Stimulated activated naive B cell treated with anti-CD40 and anti-IgM and Interleukin-4, amounts not matched to agents 10 μg/mL and 1 μg/mL and 100 μg/mL, for 72 hours (primary cell): ENCODE data around the gene KIF18B.
"Not testable (repeated sequence)": the region's sequence is repeated elsewhere in the genome, so short reads cannot be mapped to it uniquely, and the experiment has no call there.

Source experiments
- ATAC-seq, 2 donors: fragments of 150-1000 bp; cut with Tn5 transposase; replicated peaks; 2 replicates each; pipeline ENCODE4 v1.10.0; 2021; ENCODE audit warnings: moderate library complexity in 1 of 2
- DNase-seq: peaks from one replicate; pipeline ENCODE4 v3.0.0; 2021
- H3K27ac Mint-ChIP-seq: one replicate; pipeline ENCODE4 v1.8.0; 2022; ENCODE audit warnings: mild to moderate bottlenecking, mixed read lengths
- H3K27me3 Mint-ChIP-seq, 2 donors: one replicate each; pipeline ENCODE4 v1.8.0; 2022; ENCODE audit warnings: mixed read lengths in 2 of 2
- H3K36me3 Mint-ChIP-seq, 2 donors: one replicate each; pipeline ENCODE4 v1.8.0; 2022; ENCODE audit warnings: mixed read lengths in 2 of 2, mild to moderate bottlenecking in 1 of 2
- H3K4me1 Mint-ChIP-seq, 2 donors: one replicate each; pipeline ENCODE4 v1.8.0; 2022; ENCODE audit warnings: mixed read lengths in 2 of 2, mild to moderate bottlenecking in 1 of 2
- H3K4me3 Mint-ChIP-seq, 2 donors: one replicate each; pipeline ENCODE4 v1.8.0; 2022; ENCODE audit warnings: mild to moderate bottlenecking in 2 of 2, mixed read lengths in 2 of 2, moderate library complexity in 1 of 2
- H3K9me3 Mint-ChIP-seq, 2 donors: one replicate each; pipeline ENCODE4 v1.8.0; 2022; ENCODE audit warnings: mixed read lengths in 2 of 2, mild to moderate bottlenecking in 1 of 2

Gene KIF18B

GRCh38 chr17:44961921-44962350 is 14.4 kb upstream of the KIF18B start:
- no peak overlapping the region for H3K27ac Mint-ChIP-seq
- peaks cover 64 to 84% of the 10 kb centered on the region in 2 donors for H3K27me3 Mint-ChIP-seq
- no peaks in the 10 kb centered on the region for H3K36me3 Mint-ChIP-seq
- no peaks in the 10 kb centered on the region for H3K9me3 Mint-ChIP-seq
- peaks cover 16 to 28% of the 10 kb centered on the region in 2 donors for H3K4me1 Mint-ChIP-seq
- no peak overlapping the region for H3K4me3 Mint-ChIP-seq
- DNase-seq (no peak), ATAC-seq (no peak)

DNA sequence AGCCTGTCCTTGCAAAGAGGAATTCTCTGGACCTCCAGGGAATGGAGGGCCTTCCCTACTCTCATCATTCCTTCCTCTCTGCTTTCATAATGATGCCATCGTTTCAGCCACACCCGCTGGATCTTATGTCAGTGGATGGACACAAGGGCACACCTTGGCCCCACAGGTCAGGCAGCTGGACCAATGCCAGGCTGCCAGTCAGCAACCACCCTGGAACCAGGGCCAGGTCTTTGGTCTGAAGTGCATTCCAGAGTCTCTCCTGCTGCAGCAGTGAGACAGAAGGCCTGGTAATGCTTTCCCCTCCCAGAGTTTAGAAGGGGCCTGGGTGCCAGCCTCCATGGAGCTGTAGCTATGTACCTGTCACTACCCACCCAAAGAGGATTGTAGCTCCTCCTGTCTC is 13.1 kb upstream of the KIF18B start:
- peaks cover 10 to 19% of the 10 kb centered on the region in 2 donors for H3K4me1 Mint-ChIP-seq
- no peaks in the 10 kb centered on the region for H3K36me3 Mint-ChIP-seq
- no peak overlapping the region for H3K4me3 Mint-ChIP-seq
- DNase-seq (no peak), ATAC-seq (no peak)
- H3K27me3 Mint-ChIP-seq: peaks cover 62 to 84% of the 10 kb centered on the region in 2 donors
- no peaks in the 10 kb centered on the region for H3K9me3 Mint-ChIP-seq
- no peak overlapping the region for H3K27ac Mint-ChIP-seq

GRCh38 chr17:44959821-44960531 is 12.4 kb upstream of the KIF18B start:
- Mint-ChIP-seq H3K4me3 (no peak overlapping the region), H3K4me1 (peaks cover 6 to 12% of the 10 kb centered on the region in 2 donors), H3K9me3 (no peaks in the 10 kb centered on the region), H3K27me3 (peaks cover 60 to 84% of the 10 kb centered on the region in 2 donors), H3K36me3 (no peaks in the 10 kb centered on the region), H3K27ac (no peak overlapping the region)
- no peak for DNase-seq
- peak in 1 of 2 donors; percentile 21 for ATAC-seq

DNA sequence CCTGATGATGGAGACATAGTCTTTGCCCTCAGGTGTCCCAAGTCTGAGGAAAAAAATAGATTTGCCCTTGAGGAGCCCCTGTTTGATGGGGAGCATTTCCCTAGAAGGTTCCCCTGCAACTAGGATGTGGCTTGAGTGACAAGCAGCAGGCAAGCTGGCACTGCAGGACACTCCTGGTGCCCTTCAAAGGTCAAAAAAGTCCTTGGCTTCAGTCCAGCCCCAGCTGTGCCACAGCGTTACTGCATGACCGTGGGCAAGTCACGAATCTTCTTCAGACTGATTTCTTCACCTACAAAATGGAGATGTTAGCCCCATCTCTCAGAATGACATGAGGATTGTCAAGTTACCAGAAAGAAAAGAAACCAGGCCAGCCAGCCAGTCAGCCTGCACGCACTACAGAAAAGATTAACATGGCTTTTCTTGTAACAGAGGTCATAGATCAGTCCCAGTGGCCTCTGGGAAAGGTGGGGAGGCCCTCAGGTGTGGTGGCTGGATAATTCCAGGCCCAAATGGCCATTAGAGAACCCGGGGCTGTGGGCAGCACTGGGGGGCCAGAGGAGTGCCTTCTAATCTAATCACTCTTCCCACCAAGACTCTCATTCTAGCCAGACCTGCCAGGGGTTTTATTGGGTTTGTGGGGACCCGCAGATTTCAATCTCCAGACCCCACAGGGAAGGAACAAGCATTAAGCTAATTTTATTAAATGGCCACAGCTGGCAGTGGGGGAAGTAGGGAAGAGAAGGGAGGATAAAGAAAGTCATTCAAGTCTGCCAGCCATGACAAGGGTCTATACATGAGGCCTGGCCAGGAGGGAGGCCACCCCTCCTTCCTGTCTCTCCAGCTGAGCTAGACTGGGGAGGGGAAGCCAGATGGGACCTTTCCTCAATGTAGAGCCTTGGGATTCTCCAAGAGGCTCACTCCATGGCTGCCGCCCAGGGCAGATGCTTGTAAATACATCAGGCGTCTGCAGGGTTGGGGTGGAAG is 9.7 kb upstream of the KIF18B start:
- no peak overlapping the region for H3K27ac Mint-ChIP-seq
- H3K4me3 Mint-ChIP-seq: no peak overlapping the region
- ATAC-seq (no peak), DNase-seq (no peak)
- H3K4me1 Mint-ChIP-seq: peaks cover 6 to 12% of the 10 kb centered on the region in 2 donors
- no peaks in the 10 kb centered on the region for H3K36me3 Mint-ChIP-seq
- H3K9me3 Mint-ChIP-seq: no peaks in the 10 kb centered on the region
- peaks cover 41 to 63% of the 10 kb centered on the region in 2 donors for H3K27me3 Mint-ChIP-seq

DNA sequence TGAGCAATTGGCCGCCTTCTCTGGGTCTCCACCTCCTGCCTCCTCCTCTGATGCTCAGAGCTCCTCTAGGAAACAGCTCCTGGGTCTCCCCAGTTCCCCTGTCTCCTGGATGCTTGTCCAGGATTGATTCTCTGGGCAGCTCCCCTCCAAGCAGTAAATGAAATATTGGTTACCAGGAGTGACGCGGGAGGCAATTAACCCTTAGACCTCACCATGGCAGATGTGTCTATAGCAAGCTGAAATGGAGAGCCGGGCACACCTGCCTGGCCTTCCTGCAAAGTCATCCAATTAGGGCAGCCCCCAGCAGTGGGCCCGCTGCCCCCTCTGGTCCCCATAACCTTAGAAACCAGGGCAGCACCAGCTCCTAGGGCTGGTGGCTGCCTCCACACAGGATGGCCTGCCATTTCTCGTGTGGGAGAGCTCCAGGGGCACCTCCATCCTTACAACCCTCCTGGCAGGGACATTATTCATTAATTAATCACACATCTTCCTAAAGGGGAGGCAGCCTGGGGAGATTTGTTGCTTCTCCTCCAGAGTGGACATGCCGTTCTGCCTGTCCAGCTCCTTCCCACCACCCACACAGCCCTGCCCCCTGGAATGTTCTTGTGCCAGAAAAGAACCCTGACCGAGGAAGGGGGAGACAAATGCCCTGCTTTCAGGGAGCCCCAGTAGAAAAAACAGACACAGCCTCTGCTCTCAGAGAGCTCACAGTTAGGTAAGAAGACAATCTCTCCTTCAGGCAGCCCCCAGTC is 8.3 kb upstream of the KIF18B start:
- ATAC-seq: no peak
- Mint-ChIP-seq H3K9me3 (no peaks in the 10 kb centered on the region), H3K4me1 (peaks cover 6 to 12% of the 10 kb centered on the region in 2 donors), H3K27ac (peak overlapping the region; percentile 56), H3K36me3 (no peaks in the 10 kb centered on the region), H3K4me3 (no peak overlapping the region), H3K27me3 (peaks cover 37 to 62% of the 10 kb centered on the region in 2 donors)
- no peak for DNase-seq

DNA sequence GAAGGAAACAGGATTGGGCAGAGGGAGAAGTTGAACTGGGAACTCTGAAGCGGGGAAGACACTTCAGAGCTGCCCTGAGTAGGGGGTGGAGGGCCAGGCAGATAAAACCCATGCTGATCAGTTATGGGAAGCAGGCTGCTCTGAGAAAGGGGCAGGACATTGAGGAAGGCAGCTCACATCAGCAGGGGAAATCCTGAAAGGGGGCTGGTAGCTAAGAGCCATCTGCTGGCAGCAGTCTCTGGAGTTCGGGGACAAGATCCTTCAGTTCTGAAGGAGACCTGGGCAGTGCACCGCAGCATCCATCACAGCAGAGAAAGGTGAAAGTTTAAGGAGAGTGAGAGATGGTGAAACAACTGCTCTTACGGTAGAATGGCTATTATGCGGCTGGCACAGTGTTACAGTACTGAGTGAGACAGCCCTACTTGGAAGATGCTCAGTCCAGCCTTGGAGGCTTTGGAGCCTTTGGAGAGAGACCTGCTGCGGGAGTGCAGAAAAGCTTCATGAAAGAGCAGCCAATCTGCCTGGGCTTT is 5.4 kb upstream of the KIF18B start:
- H3K27me3 Mint-ChIP-seq: peaks cover 23 to 39% of the 10 kb centered on the region in 2 donors
- no peak overlapping the region for H3K4me3 Mint-ChIP-seq
- peaks cover 0 to 2% of the 10 kb centered on the region in 2 donors for H3K4me1 Mint-ChIP-seq
- no peak overlapping the region for H3K27ac Mint-ChIP-seq
- DNase-seq (no peak), ATAC-seq (no peak)
- H3K36me3 Mint-ChIP-seq: no peaks in the 10 kb centered on the region
- no peaks in the 10 kb centered on the region for H3K9me3 Mint-ChIP-seq

DNA sequence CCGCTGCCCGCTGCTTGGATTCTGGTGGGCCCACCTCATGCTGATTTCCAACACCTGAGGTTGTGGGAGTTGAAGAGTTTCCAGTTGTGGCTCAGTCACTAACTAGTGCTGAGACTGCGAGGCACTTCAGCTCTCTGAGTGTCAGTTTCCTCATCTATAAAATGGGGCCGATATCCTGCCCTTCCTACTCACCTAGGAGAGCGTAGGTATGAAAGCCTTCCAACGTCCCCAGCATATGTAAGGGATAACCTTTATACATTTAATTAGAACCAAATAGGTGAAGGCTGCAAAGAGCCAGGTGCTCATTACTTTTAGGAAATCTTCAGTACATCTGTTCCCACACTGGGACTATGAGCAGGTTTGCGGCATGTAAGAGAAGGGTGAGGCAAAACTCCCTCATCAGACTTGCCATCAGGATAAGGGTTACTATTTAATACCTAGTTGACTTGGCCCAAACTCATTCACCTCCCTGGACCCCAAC is 782 bp upstream of the KIF18B start:
- peak overlapping the region; percentile 86 for H3K27ac Mint-ChIP-seq
- no peaks in the 10 kb centered on the region for H3K9me3 Mint-ChIP-seq
- ATAC-seq (no peak), DNase-seq (no peak)
- no peaks in the 10 kb centered on the region for H3K36me3 Mint-ChIP-seq
- H3K4me1 Mint-ChIP-seq: peaks cover 0 to 2% of the 10 kb centered on the region in 2 donors
- H3K27me3 Mint-ChIP-seq: peaks cover 6 to 7% of the 10 kb centered on the region in 2 donors
- H3K4me3 Mint-ChIP-seq: peak overlapping the region; percentile 87 to 91

DNA sequence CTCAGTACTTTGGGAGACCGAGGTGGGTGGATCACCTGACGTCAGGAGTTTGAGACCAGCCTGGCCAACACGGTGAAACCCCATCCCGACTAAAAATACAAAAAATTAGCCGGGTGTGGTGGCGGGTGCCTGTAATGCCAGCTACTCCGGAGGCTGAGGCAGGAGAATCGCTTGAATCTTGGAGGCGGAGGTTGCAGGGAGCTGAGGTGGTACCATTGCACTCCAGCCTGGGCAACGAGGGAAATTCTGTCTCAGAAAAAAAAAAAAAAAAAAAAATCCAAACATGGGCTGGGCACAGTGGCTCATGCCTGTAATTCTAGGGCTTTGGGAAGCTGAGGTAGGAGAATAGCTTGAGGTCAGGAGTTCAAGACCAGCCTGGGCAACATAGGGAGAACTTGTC is 1.9 kb downstream of the KIF18B start:
- H3K36me3 Mint-ChIP-seq, H3K27ac Mint-ChIP-seq, H3K9me3 Mint-ChIP-seq, H3K4me3 Mint-ChIP-seq, H3K27me3 Mint-ChIP-seq, H3K4me1 Mint-ChIP-seq, ATAC-seq, DNase-seq: not testable (repeated sequence)

DNA sequence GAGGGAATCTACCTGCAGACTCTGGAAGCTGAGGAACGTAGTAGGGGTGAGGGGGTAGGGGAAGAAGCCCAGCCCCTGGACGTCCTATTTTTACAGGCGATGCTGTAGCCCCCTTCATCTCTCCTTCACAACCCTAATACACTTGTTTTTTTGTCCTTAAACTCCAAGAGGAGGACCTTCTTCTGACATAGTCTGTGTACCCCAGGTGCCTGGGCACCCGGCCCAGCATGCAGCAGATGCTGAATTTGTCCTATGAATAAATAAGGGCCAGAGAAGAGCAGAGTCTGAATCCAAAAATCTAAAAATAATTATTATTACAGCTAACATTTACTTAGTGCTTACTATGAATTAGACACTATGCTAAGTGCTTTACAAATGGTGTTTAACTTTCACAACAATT is 5.1 kb downstream of the KIF18B start:
- Mint-ChIP-seq H3K9me3 (peaks cover 0 to 2% of the 10 kb centered on the region in 2 donors), H3K4me3 (no peak overlapping the region), H3K4me1 (peaks cover 0 to 2% of the 10 kb centered on the region in 2 donors), H3K27me3 (peaks cover 0 to 4% of the 10 kb centered on the region in 2 donors), H3K36me3 (no peaks in the 10 kb centered on the region), H3K27ac (no peak overlapping the region)
- ATAC-seq (no peak), DNase-seq (no peak)

DNA sequence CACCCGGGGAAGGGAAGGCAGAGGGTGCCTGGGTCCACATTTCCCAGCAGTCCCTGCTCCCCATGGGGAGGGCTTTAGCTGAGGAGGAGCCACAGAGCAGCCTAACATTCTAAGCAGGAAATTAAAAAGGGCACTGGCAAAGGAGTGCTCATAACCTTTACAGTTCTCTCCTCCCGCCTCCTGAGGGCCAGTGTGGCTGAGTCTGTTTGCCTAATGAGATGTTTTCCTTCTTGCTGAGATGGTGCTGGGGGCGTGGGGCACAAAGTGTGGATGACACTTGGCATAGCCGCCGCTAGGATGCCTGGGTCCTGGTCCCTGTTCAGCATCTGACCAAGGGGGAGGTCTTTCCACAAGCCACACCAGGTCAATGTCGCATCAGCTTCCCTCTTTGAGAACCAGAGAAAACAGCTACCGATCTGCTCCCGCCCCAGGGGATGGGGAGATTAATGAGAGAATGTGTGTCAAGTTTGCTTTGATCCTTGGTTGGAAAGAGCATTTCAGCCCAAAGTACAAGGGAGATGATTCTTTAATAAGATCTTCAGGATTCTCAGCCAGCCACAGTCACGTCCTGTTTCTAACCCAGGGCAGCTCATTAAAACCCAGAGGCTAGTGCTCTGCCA is 5.8 kb downstream of the KIF18B start:
- no peak overlapping the region for H3K4me3 Mint-ChIP-seq
- H3K4me1 Mint-ChIP-seq: peaks cover 0 to 2% of the 10 kb centered on the region in 2 donors
- H3K27ac Mint-ChIP-seq: no peak overlapping the region
- H3K9me3 Mint-ChIP-seq: peaks cover 0 to 2% of the 10 kb centered on the region in 2 donors
- ATAC-seq: no peak
- H3K27me3 Mint-ChIP-seq: peaks cover 0 to 4% of the 10 kb centered on the region in 2 donors
- no peak for DNase-seq
- no peaks in the 10 kb centered on the region for H3K36me3 Mint-ChIP-seq

DNA sequence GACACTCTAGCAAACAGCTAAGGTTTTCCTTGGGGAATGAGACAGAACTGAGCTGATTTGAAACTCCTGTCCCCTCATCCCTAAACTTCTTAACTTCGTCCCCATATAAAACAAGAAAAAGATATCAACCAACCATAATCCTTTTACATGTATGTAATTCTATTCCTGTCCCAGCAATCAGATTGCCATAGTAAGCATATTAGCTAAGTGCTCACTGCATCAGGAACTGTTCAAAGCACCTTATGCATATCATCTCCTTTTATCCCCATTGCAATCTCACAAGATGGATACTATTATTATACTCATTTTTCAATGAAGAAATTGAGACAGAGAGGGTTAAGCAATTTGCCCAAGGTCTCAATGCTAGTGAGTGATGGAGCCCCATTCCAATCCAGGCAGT is 6.8 kb downstream of the KIF18B start:
- peaks cover 0 to 2% of the 10 kb centered on the region in 2 donors for H3K9me3 Mint-ChIP-seq
- H3K27ac Mint-ChIP-seq: peak overlapping the region; percentile 2
- peaks cover 0 to 2% of the 10 kb centered on the region in 2 donors for H3K4me1 Mint-ChIP-seq
- DNase-seq (no peak), ATAC-seq (no peak)
- no peaks in the 10 kb centered on the region for H3K36me3 Mint-ChIP-seq
- no peak overlapping the region for H3K4me3 Mint-ChIP-seq
- H3K27me3 Mint-ChIP-seq: no peaks in the 10 kb centered on the region

DNA sequence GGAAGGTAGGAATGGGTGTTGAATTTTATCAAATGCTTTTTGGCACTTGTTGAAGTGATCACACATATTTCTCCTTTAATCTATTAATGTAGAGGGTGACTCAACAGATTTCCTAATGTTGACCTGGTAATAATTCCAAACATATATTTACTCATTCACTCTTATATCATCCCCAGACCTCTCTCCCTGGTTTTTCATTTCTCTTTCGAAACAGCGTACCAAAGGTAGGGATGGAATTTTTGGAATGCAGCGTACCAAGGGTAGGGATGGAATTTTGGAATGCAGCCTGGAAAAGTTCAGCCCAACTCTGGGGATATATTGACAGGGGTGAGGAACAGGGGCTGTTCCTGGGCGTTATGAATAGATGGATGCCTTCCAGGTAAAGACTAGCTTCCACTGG is 7.3 kb downstream of the KIF18B start:
- ATAC-seq: no peak
- peaks cover 0 to 2% of the 10 kb centered on the region in 2 donors for H3K4me1 Mint-ChIP-seq
- no peaks in the 10 kb centered on the region for H3K36me3 Mint-ChIP-seq
- no peaks in the 10 kb centered on the region for H3K27me3 Mint-ChIP-seq
- H3K9me3 Mint-ChIP-seq: peaks cover 0 to 2% of the 10 kb centered on the region in 2 donors
- H3K4me3 Mint-ChIP-seq: no peak overlapping the region
- no peak overlapping the region for H3K27ac Mint-ChIP-seq
- DNase-seq: no peak

- H3K27ac Mint-ChIP-seq: no peak overlapping the region
- no peak overlapping the region for H3K4me3 Mint-ChIP-seq
- ATAC-seq (peak in 1 of 2 donors; percentile 5), DNase-seq (no peak)
- no peaks in the 10 kb centered on the region for H3K4me1 Mint-ChIP-seq
- H3K36me3 Mint-ChIP-seq: no peaks in the 10 kb centered on the region
- peaks cover 0 to 2% of the 10 kb centered on the region in 2 donors for H3K9me3 Mint-ChIP-seq
- no peaks in the 10 kb centered on the region for H3K27me3 Mint-ChIP-seq
These were observed 12.5 kb downstream of the KIF18B start for GRCh38 chr17:44935116-44935515.
